ENCODE data around the gene MTAP. TPM values are rescaled to one million over a fixed set of nuclear protein-coding genes. Genes with fewer than 3 reads are reported as not detected.
"Not testable (repeated sequence)": the region's sequence is repeated elsewhere in the genome, so short reads cannot be mapped to it uniquely, and the experiment has no call there.

The MTAP gene
- polyA plus RNA-seq, 5 donors, result 26.0 to 44.0 (median 37.4) TPM

DNA sequence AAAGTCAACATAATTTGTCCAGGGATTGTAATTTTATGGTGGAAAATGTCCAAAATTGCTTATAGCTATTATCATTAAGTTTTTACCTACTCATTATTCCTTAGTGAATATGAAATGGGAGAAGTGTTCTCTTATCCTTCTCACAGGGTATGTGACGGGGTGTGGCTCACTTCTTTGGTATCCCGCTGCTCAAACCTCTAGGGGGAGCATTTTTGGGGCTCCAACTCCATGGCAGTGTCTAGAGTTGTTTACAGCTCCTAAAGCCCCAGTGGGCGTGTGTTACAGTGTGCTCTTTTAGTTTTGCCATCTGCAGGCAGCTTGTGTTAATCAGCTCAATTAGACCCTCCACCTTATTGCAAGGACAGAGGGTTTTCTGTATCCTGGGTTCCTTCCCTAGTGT is 102.3 kb downstream of the MTAP start:
- no peak for DNase-seq

DNA sequence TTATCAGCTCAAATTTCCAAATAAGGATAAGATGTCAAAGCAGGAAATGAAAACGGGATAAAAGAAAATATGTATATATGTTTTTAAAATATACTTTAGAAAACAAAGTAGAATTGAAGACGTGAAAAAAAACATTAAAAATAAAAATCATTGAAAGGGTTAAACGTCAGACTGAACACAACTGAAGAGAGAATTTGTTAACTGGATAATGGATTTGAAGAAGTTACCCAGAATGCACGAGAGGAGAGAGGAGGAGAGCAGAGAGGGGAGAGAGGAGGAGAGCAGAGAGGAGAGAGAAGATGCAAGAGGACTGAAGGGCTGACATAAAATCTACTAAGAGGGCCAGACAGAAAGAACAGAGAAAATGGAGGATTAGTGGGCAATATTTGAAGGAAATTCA is 103.8 kb downstream of the MTAP start:
- DNase-seq, result no peak

DNA sequence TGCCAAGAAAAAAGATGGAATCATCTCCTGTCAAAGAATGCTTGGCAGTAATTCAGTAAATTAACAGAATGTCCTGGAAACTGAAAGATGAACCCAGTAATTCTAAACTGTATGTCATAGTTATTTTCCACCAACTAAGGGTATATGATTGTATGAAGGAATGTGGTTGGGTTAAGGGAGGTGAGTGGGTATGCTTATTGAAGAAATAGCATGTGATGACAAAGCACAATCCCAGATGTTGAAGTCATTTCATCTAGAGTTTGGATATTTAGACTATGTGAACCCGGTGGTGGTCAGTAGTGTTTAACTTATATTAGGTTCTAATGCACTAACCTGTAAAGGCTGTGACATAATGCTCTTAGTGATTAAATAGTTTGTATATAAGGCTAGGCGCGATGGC is 104.4 kb downstream of the MTAP start:
- no peak for DNase-seq

DNA sequence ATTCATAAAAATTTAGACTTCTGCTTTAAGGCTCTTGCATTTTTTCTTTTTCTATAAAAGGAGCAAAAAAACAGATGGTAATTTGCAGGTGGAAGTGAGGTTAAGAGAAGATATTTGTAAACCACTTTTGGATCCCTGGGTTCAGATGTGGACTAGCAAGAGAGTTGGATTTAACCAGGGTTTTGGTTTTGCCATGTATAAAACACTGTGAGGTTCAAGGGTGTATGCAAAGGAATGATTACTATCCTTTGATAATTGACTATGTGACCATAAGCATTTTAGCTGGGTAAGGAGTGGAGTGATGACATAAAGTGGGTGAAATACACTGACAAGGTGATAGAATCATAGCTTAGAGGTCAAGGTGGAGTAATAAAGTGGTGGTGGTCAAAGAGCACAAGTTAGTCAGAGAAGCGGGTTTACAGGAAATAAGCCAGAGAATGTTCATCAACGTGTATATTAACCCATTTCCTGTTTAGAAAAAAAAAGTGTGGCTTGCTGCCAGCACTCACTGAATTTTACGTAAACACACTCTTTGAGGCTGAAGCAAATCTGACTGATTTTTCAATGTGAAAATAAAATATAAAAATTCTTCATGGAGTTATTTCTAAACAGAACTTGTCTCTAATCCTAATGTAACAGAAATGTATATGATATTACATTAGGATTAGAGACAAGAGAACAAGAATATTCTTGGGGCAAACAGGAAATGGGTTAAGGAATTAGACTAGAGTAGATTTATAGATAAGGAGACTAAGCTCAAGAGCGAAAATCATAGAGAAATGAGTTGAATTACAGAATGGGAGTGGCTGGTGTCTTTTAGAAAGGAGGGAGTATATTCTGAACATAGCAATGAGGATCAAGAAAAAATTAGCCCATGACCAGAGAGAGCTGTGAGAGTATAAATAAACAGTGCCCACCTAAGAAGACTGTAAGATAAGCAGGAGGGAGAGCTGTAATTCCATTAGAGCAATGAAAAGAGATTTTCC is 117.2 kb downstream of the MTAP start:
- peak; percentile 7 to 10 for DNase-seq

DNA sequence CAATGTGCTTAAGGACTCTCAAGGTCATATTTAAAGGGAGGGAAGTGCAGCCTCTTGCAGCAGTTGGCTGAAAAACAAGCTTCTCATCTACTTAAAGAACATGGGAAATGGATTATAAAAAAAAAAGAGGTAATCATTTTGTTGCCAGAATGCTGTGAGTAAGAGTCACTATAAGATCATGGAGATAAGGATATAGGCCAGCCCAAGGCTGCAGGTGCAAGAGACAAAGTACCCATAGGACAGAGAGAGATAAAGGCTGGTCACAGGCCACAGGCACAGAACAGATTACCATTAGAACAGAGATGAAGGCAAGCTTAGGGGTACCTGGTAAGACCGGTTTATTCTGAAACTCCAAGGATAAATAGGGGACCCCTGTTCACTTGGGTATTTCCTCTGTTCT is 121.3 kb downstream of the MTAP start:
- DNase-seq, result no peak

DNA sequence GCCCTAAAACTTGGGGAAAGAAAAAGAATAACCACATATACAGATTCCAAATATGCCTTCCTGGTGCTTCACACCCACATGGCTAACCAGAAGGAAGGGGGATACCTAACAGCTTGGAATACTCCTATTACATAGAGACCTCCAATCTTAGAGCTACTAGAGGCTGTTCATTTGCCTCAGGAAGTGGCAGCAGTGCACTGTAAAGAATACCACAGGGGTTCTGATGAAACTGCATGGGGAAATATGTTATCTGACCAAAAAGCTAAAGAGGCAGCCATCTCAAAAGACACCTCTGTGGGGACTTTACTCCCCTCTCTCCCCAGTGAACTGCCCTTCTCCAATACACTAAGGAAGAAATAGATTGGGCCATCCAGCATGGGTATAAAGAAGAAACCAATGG is 125.3 kb downstream of the MTAP start:
- DNase-seq, result no peak

DNA sequence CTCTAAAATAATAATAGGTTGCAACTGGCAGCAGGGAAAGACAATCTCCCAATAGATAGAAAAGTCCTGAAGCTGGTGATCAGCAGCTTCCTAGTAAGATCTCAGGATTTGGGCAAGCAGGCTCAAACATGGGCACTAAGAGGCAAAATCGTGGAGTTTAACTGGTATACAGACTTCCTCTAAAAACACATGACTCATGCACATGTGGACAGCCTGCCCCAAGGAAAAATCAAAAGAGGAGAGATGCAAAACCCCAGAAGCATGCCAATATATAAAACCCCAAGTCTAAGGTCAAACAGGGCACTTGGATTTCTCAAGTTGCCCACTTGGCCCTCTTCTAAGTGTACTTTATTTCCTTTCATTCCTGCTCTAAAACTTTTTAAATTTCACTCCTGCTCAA is 129.0 kb downstream of the MTAP start:
- no peak for DNase-seq

DNA sequence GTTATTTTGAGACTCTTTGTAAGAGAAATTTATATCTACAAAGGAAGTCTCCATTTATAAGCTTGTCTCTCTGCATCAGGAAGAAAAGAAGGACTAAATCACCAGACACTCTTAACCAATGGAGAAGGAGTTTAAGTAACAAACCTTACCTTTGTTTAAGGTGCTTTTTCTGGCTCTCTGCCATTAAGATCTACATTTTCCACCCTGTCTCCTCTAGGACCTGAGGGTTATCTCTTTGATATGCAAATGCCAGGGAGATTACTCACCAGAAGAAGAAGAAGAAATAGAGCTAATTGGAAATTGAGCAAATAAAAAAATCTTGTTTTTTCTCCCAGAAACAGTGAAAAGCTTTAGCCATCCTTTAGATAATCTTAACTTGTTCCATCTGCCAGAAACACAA is 130.8 kb downstream of the MTAP start:
- no peak for DNase-seq

DNA sequence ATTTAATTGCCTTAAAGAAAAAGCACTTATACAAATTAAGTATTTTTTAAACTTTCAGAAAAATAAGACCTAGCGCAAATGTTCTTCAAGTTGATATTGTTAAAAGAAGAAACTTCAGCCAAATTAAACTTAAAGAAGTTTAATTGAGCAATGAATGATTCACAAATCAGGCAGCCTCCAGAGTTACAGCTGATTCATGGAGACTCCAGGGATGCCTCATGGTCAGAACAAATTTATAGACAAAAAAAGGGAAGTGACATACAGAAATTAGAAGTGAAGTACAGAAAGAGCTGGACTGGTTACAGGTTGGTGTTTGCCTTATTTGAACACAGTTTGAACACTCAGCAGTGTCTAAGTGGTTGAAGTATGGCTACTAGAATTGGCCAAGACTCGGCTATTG is 131.4 kb downstream of the MTAP start:
- DNase-seq, result no peak

DNA sequence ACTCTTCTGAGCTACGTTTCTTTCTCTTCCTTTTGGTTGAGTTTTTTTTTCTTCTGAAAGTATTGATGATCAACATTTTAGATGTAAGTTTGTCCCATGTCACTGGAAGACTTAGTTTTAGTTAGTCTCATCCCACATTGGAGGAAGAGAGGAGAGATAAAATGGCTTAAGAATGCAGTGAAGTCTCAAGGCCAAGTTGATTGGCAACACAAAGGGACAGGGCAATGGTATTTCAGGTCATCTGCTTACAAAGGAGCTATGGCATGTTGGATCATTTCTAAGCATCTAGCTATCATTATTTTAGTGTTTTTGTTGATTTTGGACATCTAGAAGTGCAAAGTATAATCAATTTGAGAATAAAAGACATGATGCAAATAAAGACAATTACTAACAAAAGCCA is 133.2 kb downstream of the MTAP start:
- DNase-seq, result no peak

DNA sequence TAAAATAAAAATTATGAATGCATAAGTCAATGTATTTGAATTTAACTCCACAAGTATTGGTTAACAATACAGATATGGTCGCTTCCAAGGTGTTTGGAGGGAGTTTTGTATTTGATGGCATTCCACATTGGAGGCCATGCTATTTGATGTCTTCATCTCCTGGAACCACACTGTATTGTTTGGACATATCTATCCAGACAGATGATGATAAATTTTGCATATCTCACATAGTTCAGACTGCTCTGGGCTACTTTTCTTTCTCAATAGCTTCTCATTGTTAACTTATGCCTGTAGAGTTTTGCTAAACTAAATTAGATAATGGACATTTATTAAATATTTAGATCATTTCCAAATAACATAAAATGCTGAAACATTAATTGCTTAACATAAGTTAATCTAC is 133.7 kb downstream of the MTAP start:
- DNase-seq, result no peak

DNA sequence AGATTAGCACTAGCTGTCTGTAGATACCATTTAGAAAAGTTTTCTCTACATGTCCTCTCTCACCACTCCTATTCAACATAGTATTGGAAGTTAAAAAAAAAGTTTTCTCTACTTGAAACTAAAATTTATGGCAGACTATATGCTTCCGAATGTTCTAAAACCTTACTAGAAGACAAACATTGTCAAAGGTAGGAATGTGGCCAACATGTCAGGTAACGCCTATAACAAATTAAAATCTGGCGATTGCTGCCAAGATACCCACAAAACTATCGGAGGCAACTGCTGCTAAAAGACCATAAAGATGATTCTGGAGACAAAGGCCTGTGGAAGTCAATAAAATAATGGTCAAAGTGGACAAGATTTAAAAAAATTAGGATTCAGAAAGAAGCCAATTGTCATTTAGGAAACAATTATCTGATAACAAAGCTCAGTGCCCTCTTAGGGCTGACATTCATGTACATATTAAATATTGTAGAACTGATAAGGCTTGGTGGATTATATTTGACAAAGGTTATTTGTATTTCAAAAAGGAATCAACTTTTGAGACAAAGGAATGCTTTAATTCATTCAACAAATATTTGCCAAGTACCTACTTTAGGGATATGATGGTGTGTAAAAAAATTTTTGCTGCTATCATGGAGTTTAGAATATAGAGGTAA is 139.0 kb downstream of the MTAP start:
- DNase-seq, result no peak

DNA sequence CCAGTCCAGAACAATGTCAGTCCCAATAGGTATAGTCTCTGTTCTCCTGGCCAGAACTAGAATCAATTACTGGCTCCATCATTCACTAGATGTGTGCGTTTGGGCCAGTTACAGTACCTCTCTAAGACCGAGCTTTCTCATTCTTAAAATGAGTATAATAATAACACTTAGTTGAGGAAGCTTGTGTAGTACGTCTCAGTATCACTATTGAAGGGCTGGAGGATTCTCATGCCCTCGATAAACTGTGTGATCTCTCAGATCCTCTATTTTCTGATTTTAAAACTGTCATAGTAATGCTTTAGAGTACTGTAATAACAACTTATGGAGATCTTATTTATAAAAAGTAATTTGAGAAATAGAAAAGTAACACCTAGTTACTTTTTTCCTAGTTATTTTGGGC is 141.0 kb downstream of the MTAP start:
- no peak for DNase-seq

DNA sequence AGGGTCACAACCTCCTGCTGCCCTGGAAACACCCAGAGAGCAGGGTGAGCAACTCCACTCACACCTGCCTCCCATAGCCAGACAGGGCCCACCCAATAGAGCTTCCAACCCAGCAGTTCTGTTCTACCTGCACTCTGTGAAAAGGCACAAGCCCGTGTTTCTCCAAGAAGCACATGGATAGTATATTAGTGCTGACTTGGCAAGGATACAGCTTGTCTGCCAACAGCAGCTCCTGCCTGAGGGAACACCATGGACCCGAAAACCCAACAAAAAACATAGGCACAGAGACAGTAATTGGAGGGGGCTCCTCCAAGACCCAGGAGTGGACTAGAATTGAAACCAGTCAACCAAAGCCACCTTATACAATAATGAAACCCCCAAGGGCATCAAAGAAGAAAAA is 143.2 kb downstream of the MTAP start:
- no peak for DNase-seq

DNA sequence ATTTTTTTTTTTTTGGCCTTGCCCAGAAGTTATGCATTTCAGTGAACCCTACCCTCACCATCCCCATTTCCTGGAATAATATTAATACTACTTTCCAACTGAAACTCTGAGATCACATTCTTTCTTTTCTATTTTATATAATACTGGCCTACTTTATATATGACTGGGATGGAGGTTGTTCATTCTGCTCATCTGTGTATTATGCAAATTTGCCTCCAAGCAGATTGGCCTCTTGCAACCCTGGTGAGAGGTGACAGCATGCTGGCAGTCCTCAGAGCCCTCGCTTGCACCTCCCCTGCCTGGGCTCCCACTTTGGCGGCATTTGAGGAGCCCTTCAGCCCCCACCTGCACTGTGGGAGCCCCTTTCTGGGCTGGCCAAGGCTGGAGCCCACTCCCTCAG is 156.4 kb downstream of the MTAP start:
- DNase-seq, result no peak

DNA sequence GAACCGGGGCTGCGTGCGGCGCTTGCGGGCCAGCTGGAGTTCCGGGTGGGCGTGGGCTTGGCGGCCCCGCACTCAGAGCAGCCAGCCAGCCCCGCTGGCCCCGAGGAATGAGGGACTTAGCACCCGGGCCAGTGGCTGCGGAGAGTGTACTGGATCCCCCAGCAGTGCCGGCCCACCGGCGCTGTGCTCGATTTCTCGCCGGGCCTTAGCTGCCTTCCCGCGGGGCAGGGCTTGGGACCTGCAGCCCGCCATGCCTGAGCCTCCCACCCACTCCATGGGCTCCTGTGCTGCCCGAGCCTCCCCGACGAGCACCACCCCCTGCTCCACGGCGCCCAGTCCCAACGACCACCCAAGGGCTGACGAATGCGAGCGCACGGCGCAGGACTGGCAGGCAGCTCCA is 156.8 kb downstream of the MTAP start:
- DNase-seq, result not testable (repeated sequence)

DNA sequence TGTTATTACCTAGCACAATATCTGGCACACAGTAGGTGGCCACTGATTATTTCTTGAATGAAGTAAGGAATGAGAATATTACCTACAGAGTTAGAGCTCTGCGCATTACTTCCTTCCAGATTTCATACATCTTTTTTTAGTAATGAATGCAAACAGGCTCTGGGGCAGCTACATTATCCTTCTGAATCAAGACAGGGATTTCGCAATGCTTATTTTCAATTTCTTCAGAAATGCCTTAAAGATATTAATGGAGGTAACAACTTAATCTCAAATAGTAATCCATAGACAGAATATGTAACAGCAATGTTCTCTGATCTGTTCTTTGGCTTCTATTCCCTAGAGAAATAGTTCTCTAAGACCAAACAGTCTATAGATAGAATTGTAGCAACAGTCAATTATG is 159.1 kb downstream of the MTAP start:
- no peak for DNase-seq

DNA sequence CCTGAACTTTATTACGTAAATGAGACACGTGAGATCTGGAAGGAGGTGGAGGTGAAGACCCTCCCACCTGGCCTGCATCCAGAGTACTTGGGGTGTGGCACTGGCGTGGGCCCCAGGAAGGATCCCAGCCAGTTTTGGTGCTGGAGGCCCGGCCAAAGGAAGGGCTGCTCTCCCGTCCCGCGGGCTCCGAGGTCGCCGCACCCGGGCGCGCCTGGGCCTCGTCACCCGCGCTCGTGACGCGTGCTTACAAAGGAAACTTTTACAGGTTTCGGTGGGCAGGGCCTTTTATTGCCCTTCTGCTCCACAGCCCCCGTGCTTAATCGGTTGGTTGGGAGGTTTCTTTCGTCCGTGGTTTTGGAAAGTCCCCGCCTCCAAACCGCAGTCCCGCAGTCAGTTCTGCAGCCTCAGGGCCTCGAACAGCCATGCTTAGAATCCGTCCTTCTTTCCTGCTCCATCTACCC is 162.5 kb downstream of the MTAP start:
- no peak for DNase-seq

DNA sequence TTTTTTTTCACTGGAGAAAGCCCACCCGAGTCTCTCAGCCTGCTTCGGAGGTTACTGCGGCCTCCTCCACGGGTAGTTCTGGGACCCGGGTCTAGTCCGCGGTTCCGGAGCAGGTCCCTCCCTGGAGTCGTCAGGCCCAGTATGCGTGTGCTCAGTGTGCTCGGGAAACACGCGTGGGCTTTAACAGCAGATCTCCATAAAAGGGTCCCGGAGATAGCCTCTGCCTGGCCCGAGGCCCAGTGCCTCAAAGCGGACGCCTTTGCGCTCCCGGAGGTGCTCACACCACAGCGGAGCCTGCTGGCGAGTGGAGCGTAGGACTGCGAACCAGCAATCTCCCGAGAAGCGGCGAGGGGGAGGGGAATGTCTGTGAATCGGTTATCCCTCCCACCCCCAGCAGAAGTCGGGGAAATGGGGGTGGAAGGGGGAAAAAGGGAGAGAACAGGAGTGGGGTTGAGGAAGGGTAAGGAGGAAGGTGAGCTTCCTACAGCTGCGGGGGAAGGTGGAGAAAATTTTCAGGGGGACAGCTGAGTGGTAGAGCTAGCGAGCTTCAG is 163.0 kb downstream of the MTAP start:
- DNase-seq, result no peak

DNA sequence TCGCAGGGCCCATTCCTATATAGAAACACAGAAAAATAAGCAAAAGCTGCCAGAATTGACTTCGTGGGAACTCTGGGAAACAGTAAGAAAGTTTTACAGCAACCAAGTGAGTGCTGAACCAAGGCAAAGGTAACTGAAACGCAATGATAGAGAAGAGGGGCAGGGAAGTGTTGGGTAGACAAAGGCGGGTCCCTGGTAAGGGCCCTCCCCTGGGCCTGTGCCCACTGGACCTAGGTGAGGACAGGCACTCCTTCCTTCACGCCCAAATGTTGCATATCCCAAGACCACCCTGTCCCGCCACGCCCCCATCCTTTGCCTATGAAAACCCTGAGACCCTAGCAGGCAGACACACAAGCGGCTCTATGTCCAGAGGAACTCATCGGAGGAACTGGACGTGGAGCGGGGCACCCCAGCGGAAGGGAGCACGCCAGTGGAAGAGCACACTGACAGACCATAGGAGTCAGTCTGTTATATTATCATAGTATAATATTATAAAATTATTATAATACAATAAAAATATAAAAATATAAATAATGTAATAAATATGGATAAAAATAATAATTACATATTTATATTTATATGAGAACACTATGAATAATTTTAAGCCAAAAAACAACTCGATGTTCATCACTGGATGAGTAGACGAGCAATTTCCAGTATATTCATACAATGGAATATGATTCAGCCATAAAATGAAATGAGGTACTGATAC is 163.9 kb downstream of the MTAP start:
- DNase-seq, result no peak

DNA sequence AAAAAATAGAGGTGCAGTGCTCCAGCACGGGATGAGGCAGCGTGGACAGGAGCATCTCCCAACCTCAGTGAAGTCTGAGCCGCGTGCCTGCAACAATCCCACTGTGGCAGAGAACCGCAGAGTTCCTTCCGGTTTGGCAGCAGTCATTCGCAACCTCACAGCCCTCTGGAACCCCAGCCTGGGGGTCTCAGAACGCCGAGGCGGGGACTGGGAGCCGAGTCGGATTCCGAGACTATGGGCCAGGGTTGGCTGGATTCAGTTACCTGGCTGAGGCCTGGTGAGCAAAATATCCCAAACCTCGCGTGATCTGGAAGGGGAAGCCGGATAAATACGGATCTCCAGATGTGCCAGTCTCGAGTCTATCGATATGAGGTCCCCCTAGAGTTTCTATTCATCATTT is 164.7 kb downstream of the MTAP start:
- DNase-seq, result no peak

DNA sequence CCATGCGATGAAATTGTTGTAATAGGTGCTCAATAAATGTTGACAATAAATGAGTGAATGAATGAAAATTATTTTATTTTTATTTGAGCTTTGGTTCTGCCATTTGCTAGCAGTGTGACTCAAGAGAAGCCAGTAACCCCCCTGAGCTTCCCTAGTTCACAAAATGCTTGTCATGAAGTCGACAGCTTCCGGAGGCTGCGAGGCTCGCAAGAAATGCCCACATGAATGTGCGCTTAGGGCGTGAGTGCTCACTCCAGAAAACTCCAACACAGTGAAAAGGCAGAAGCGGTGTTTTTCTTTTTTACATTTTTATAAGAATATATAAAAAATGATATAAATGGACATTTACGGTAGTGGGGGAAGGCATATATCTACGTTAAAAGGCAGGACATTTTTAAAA is 165.3 kb downstream of the MTAP start:
- no peak for DNase-seq
